ENCODE data around the gene TRABD2B.

The TRABD2B gene

DNA sequence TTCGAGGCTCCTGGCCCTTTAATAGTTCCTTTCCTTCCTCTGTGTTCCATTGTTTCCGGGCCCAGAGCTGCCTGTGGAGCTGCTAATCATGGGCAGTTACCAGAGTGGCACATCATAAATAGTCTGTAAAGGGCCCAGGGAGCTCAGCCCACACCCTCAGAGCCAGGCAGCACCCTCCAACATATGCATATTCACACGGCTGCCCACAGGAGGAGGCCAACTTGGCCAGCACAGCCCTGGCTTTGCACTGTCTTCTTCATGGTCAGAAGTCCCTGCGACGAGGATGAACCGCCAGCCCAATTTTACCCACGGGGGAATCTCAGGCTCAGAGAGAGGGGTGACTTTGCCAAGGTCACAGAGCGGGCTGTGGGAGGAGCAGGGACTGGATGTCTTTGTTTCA lies 172.5 kb downstream of the TRABD2B start:
- DNase-seq (ENCODE audit: low spot score), result no peak

DNA sequence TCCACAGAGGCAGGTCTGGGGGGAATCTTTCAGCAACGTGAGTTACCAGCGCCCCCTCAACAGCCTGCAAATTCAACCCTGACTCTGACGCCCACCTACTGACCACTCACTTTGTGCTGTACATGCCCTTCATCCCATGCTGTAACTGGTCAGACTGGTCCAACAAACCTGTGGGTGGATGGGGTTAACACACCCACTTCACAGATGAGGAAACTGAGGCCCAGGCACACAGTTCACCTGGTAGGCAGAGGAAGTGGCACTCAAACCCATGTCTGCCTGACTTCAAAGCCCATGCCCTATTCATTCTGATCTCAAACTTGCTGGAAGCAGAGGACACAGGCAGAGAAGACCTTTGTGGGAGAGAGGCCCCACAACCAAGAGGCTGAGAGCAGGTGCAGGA lies 172.9 kb downstream of the TRABD2B start:
- no peak for DNase-seq (ENCODE audit: low spot score)

DNA sequence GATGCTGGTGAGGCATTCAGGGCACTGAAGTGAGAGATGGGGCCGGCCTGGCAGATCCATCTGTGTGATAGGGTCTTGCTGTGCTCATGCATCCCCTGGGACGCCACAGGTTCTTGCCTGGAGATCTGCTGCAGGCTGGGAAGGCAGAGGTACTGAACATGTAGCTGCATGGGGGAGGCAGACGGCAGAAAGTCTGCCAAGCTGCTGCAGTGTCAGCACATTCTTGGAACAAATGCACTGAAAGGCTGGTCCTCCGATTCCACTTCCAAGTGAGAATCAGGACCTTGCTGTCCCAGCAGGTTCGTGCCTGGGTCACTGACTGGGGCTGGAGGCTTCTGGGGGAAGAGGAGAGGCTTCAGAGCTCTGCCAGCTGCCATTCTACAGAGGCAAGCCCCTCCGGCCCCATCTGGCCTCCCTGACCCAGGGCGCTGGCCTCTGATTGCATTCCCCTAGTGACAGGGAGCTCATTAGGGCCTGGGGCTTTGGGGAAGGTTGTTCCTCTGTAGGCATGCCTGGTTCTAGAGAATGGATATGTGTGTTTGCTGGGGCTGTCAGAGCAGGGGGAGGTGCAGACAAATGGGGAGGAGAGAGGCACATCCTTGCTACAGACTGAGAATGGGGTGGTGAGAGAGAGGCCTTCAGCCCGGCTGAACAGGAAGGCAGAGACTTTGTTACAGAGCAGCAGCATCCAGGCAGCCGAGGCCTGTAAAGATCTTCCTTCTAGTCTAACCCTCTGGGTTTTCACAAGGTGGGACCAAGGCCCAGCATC lies 174.0 kb downstream of the TRABD2B start:
- no peak for DNase-seq (ENCODE audit: low spot score)

DNA sequence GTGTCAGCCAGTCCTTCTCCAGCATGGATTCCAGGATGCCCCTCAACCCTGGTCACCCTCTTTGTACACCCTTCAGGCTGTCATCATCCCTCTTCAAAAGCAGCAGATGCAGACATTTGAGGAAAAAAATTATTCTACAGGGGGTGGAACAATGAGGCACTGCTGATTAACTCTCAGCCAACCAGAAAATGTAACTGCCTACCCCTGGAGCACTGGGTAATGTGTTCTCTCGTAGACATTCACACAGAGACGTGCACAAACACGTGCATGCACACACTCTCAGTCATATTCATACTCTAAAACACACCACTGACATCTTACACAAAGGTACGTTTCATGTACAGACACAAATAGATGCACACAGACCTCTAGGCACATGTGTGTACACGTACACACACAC lies 175.4 kb downstream of the TRABD2B start:
- no peak for DNase-seq (ENCODE audit: low spot score)

DNA sequence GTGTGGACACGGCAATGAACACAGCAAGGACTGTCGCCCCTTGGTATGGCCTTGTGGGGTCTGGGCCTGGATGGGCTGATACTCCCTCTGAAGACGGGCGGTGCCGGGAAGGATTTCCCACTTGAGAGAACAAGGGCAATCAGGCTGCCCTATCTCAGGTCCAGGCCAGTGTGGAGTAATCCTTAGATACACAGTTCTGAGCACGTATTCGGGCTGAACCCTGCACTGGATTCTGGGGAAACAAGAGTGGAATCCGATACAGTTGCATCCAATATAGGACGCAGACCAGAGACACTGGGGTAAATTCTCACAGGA lies 177.7 kb downstream of the TRABD2B start:
- no peak for DNase-seq (ENCODE audit: low spot score)

DNA sequence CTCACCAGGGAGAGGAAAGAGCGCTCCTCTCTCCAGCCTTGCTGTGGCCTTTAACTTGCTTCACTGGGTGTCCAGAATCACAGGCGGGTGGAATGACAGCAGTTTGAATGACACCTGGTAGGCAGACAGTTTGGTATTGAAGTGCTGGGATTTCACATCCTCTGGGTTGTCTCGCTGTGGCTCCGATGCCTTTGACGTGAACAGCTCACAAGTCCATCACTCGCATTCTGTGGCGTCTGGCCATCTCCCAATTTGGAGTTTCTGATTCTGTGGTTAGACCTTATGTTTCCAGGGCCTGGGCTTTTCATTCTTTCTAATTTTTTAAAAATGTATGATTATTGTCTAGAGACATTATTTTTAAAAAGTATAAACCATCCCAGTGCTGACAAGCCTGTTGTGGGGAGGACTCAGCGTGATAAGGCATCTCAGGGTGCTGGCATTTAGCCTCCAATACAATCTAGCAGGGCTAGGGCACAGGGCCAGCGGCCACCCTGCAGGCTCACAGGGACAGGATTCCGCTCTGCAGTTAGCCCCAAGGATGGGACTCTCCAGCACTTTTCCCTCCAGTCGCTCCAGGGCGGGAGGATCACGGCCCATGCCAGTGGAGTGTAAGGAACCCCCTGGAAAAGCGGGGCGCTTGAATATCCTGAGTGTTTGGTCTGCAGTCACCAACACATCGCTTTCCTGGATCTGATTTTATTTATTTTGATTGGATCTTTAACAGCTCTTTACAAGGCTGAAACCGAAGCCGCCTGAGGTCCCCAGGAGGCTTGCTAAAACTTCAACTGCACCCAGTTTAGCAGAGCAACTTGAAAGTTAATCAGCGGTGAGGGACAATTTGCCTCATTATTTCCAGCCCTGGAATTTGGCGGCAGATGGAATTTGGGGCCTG lies 178.3 kb downstream of the TRABD2B start:
- no peak for DNase-seq (ENCODE audit: low spot score)

DNA sequence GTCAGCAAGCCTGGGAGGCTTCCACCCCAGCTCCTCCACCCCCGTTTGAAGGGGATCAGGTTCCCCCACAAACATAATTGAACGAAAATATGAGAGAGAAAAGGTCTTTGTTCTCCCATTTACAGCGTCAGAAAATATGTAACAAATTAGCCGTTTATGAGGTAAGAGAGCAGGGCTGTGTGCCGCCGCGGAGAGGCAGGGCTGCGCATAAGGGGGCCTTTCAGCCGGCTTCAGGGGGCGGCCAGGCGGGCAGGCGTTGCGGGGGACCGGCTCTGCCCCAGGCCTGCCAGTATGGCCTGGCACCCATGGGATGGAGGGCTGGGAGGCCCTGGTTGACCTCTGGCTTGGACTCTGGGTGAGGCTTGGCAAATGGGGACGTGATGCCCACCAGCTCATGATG lies 179.3 kb downstream of the TRABD2B start:
- no peak for DNase-seq (ENCODE audit: low spot score)

DNA sequence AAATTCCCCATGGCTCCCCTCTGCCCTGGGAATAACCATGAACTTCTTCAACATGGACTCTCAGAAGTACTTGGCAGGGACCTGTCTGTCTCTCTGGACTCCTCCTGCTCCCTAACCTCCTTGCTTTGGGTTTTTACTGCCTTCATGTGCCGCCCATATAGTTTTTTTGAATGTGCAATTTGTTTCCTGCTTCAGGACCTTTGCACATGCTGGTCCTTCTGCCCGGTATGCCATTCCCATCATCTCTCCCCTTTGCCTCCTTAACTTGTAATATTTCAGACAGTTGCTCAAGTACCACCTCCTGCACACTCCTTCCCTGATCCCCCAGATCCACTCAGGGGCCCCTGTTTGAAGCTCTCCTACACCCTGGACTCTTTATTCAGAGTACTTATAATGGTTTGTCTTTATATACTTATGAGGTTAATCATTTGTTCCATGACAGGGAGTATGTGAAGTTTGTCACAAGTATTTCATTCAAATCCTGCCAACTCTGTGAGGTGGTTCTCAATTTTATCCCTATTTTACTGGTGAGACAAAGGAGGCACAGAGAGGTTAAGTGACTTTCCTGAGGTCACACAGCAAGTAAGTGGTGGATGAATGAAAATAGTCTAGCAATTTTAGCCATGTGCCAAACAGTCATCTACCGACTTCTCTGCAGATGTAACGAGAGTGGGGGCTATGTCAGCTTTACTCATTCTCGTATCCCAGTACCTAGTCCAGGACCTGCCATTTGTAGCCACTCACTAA lies 180.7 kb downstream of the TRABD2B start:
- no peak for DNase-seq (ENCODE audit: low spot score)

DNA sequence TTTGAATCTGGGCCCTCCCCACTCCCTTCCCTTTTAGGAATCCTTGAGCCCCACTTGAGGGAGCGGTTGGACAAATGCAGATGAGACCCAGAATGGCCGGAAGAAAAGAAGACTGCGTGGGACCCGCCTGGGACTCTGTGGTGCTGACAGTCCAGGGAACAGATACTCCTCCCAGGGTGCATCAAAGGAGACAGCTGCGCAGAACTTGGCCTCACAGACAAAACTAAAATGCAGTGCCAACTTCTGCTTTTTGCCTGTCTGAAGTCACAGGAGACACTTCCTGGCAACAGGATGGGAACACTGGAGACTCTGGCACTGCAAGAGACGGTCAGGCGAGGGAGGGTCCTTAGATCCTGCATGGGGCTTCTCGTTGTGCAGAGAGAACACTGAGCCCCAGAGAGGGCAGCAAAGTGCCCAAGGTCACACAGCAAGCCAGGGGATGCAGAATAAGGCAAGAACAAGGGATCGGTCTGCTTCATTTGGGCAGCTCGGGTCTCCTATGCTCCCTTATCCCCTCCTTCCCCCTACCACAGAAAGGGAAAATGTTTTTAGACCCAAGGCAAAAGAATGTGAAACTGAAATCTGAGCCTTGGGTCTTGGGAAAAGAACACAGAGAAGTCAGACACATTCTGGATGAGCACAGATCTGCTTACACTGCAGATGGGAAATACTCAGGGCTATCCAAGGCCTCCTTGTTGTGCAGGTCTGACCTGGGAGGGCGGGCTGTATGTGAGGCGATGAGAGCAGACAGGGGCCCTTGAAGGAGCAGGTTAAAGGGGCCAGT lies 182.4 kb downstream of the TRABD2B start:
- DNase-seq (ENCODE audit: low spot score), result no peak

DNA sequence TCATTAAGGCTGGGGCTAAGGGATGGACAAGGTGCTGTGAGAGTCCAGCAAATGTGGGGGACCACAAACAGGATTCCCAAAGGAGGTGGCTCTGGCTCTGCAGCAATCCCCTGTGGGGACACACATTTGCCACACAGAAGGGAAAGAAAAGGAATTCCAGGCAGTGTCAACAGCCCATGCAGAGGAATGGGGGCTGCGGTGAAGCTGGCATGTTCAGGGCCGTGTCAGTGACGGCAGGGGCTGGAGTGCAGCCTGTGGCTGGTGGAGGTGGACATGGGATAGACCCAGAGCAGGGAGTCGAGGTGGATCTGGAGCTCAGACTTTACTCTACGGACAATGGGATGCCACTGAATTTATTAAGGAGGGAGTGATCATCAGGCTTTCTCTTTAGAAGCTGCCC lies 183.2 kb downstream of the TRABD2B start:
- no peak for DNase-seq (ENCODE audit: low spot score)

DNA sequence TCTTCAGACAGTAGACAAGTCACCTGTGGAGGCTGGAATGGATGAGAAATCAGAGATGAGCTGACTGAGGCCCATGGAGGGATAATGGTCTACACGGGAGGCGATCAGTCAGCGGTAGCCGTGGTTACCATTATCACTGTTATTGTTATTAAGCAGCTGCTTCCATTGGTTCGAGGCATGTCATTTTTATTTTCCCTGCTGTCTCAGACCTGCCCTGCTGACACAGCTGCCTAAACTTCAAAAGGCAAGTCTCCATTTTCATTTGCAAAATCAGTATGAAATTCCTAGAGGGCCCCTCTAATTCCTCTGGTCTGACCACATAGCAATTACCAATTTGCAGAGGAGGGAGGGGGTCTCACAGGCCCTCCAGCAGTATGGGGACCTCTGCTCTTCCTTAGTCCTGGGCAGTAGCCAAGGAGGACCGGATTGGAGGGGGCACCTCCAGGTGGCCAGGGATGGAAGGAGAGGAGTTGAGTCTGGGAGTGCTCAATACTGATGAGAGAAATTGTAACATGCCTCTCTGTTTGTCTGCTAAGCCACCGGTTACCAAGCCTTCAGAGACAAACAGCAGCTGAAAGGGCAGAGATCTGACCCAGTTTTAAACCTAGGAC lies 184.2 kb downstream of the TRABD2B start:
- DNase-seq (ENCODE audit: low spot score), result no peak

DNA sequence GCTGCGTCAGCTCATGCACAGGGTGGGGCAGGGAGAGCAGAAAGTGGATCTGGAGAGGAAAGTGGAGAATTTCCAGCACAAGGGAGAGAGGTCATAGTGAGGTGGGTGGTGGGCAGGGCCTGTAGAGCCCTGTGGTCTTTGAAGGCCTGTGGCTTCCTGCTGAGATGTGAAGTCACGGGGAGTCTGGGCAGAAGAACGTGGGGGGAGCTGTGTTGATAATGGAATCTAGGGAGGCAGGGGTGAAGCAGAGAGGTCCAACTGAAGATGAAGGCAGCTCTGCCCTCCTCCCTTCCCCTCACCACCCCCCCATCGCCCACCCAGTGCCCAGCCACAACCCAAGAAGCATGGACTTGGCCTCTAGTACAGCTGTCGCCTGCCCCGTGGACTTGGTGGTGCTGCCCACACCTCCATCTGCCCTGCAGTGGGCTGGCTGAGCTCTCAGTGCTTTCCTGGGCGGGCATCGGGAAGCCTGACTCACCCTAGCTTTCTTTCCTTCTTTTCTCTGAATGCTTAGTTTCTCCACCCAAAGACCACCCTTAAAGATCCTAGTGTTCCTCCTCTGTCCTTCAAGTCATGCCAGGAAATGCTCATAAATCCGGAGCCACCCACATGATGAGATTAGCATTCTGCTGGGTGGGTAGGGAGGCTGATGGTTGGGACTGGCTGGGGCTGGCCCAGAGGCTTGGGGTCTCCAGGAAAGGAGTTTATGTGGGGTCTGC lies 186.1 kb downstream of the TRABD2B start:
- DNase-seq (ENCODE audit: low spot score), result no peak

DNA sequence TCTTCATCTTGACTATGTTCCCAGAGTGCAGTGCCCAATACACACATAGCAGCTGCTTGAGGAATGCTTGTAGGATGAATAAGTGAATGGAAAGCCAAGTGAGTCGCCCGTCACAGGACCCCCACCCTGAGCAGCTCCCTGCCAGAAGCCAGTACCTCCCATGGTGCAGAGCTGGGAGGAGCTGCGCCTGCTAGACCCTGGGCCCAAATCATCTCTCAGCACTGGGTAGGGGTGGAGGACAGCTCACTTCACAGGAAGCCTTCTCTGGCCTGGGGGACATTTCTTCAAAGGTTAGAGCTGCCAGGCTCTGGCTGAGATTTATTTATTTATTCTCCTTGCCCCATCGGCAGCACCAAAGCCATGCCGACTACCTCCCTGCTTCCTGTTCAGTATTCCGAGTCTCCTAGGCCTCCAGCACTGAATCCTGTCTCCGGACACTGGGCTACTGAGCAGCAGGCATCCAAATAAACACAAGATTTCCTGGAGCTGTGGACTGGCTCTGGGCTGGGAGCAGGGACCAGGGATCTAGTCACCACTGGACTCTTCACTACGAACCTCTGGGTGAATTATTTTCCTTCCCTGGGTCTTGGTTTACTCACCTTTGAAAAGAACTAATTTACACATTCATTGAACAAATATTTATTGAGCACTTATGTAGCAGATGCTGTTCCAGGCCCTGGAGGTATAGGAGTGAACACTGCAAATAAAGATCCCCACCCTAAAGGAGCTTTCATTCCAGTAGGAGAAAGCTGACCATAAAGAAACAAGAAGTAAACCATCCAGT lies 187.7 kb downstream of the TRABD2B start:
- DNase-seq (ENCODE audit: low spot score), result no peak

DNA sequence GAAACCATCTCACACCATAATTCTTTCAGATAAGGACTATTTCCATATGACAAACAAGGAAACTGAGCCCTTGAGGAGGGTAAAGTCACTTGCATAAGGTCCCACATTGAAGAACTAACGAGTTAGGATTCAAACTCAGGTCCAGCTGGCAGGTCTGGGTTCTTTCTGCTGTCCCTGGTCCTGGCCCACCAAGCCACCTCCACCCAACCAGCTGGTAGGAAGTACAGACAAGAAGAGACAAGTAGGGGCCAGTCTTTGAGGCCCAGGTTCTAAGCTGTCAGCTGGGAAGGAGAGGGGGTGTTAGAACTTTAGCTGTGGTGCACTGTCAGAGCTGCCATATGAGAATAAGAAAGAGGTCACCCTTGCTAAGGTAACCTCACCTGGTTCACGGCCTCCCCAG lies 188.6 kb downstream of the TRABD2B start:
- no peak for DNase-seq (ENCODE audit: low spot score)

DNA sequence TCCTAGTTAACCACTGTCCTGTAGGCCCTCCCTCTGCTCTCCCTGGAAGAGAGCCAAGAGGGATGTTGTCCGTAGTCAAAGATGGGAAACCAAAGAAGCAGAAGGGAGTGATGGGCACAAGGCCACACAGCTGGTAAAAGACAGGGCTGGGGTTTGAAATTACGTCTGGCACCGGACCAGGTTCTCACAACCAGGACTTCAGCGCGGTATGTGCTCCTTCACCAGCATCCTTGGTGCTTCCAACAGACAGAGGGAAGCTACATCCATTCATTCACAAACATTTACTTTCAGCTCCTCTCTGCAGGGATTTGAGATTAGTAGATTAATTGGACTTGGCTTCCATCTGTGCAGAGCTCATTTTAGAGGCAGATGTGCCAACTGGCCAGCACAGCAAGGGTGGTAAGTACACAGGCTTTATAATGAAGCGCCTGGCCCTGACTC lies 191.2 kb downstream of the TRABD2B start:
- DNase-seq (ENCODE audit: low spot score), result no peak

DNA sequence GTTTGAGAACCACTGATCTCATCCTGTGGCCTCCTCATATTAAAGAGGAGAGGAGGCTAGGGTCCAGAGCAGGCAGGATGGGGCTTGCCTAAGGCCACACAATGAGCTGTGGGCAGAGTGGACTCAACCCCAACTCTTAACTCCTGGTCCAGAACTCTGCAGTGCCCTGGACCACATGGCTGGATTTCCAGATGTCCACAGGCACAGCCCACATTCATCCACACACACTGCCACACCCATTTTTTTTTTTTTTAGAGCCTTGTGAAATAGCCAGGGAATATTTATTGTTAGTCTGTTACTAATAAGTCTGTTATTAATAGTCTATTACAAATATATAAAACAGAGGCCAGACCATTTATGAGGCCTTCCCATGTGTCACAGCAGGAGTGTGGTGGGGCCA lies 192.2 kb downstream of the TRABD2B start:
- no peak for DNase-seq (ENCODE audit: low spot score)

DNA sequence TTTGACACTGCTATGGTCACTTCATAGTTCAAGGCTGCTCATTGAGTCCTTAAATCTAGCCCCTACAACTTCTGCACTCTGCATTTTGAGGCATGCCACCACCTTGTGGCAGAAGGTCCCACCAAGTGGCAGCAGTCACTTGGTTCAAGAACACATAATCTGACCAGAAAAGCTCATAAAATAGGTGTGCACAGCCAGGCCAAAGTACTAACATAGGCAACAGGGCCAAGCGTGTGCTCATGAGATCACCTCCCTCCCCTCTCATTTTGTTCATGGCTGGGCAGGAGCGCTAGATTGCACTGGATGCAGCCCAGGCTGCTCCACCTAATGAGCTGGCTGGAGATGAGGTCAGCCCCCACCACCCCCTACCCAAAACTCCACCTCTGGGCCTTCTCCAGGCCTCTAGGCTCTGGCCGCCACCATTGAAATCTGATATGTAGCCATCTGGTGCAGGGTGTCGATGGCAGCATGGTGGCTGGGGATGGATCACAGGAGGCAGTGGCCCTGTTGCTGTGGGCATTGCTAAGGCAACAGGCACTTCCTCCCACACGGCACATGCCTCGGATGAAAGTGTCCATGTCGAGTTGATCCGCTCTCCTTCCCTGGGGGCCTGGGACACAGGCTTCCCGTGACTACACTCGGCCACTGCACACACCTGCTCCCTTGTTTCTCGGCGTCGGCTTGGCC lies 193.2 kb downstream of the TRABD2B start:
- no peak for DNase-seq (ENCODE audit: low spot score)

DNA sequence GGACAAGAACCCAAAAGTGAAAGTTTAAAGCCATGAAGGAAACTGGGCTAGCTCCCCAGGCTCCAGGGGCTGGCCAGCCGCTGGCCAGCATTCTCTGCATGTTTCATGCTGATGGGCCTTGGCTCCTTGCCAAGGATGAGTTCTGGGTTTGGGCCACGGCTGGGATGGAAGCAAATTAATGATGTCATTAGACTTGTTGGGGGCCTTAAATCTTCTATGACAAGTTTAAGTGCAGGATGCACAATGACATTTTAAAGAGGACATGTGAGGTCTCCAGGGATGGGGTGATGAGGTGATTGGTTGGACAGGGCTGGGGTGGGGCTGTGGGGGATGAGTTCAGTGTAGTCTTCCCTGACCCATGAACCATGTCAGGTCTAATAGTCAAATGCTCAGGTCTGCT lies 199.6 kb downstream of the TRABD2B start:
- no peak for DNase-seq (ENCODE audit: low spot score)

DNA sequence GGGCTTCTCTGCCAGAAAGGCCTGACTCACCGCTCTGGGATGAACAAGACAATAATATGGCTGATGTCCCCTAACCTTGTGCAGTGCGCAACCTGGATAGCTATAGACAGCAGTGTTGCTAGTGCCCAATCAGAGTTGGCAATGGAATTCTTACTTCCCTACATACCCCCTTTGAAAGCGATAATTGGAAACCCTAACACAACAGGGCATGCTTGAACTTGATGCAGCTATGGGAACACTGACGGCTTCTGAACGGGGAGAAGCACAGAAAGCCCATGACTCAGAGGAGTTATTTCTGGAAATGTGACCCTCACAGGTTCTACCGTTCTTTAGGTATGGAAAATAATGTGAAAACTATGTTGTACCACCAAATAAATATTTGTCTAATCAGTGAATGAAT lies 200.6 kb downstream of the TRABD2B start:
- no peak for DNase-seq (ENCODE audit: low spot score)

DNA sequence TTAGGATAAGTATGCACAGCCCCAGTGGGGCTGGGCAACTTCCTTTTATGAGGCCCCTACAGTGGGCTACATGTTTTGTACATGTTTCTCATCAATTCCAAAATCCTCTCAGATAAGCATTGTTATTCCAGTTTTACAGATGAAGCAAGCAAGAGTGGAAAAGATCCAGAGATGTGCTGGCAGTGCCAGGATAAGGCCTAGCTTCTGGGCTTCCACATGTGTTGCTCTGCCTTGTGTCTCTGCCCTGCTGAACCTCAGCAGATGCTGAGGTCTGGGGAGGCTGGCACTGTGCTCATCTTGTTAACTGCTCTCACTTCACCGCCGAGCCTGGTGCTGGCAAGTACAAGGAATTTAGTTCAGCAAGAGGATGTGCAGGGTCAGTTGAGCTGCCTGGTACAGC lies 202.1 kb downstream of the TRABD2B start:
- no peak for DNase-seq (ENCODE audit: low spot score)

Measured in GM03348 (cell line).